Transverse colon (tissue), 4 donors: ENCODE measurements around the gene LIX1L. TPM values are rescaled to one million over a fixed set of nuclear protein-coding genes. Genes with fewer than 3 reads are reported as not detected.

Experiments
- DNase-seq: peaks from one replicate; pipeline ENCODE4 v3.0.0-alpha.2; 2019
- H3K27ac ChIP-seq, 4 donors: fragments of 200-600 bp; sonication (generic); 2 replicates each; pipeline ENCODE4 v1.5.1; 2016 to 2018; ENCODE audit warnings: inconsistent platforms in 4 of 4
- H3K27me3 ChIP-seq: fragments of 200-600 bp; sonication (generic); 2 replicates; pipeline ENCODE4 v1.5.1; 2017; ENCODE audit warnings: inconsistent platforms
- H3K36me3 ChIP-seq, 4 donors: fragments of 200-600 bp; sonication (generic); 2 replicates each; pipeline ENCODE4 v1.5.1; 2017 to 2019; ENCODE audit warnings: inconsistent platforms in 4 of 4
- H3K4me1 ChIP-seq, 4 donors: fragments of 200-600 bp; sonication (generic); 2 replicates each; pipeline ENCODE4 v1.5.1; 2017 to 2020; ENCODE audit warnings: inconsistent platforms in 4 of 4
- H3K4me3 ChIP-seq, 4 donors: fragments of 200-600 bp; sonication (generic); 1 replicate in 1 of 4; 2 replicates in 3 of 4; pipeline versions ENCODE4 v1.5.1 to v1.6.1; 2017 to 2019; ENCODE audit warnings: inconsistent platforms in 4 of 4
- H3K9me3 ChIP-seq, 2 donors: fragments of 200-600 bp; sonication (generic); 2 replicates each; pipeline ENCODE4 v1.5.1; 2017 to 2019; ENCODE audit warnings: inconsistent platforms in 2 of 2
- EP300 ChIP-seq: sonication (generic); formaldehyde crosslinking; IDR thresholded peaks from one replicate; pipeline ENCODE4 v1.6.1; 2017; ENCODE audit warnings: antibody characterized with exemption, low read depth
- POLR2A ChIP-seq: fragments of 450-650 bp; IDR thresholded peaks from one replicate; pipeline ENCODE4 v1.6.1; 2016; ENCODE audit warnings: antibody characterized with exemption, mild to moderate bottlenecking, moderate library complexity
- POLR2AphosphoS5 ChIP-seq, 3 donors: sonication (generic); formaldehyde crosslinking; IDR thresholded peaks; one replicate each; pipeline ENCODE4 v1.6.1; 2016; ENCODE audit warnings: antibody characterized with exemption in 3 of 3
- WGBS, 2 donors: methylation state at CpG; one replicate each; pipeline ENCODE4 v1.1.5; 2018; ENCODE audit warnings: low coverage in 1 of 2; 5-methylcytosine and 5-hydroxymethylcytosine counted together
- in situ Hi-C, 4 donors: fragments of 200-750 bp; cut with MboI; loops; one replicate each; pipeline versions ENCODE4 v1.15.0 to v1.15.1; 2017; ENCODE audit warnings: low sequenced_read_pairs in 3 of 4, low pct_ligation_motif_present in 1 of 4, low pct_unique_long_range_greater_than_20kb in 1 of 4
- intact Hi-C: fragments of 100-400 bp; cut with DNase I; formaldehyde crosslinking; loops from one replicate; pipeline ENCODE4 v1.15.1; 2023; ENCODE audit warnings: low total_unique reads
- total RNA-seq, 4 donors: library from RNA; depleted of rRNA; stranded (reverse); fragments of >200 nt; gene quantifications; one replicate each; pipeline ENCODE4 v1.1.0, GENCODE V29; 2016
- TF ChIP-seq, protein P1 (sequence below), 5 experiments: fragments of 200-600 bp in 3 of 5; fragments of 450-650 bp in 2 of 5; sonication (generic) in 3 of 5; IDR thresholded peaks; 1 replicate in 2 of 5; 2 replicates in 3 of 5; pipeline ENCODE4 v1.5.1; 2016 to 2017; ENCODE audit warnings: antibody characterized with exemption in 5 of 5, inconsistent platforms in 3 of 5, mild to moderate bottlenecking in 2 of 5, moderate library complexity in 1 of 5

The LIX1L gene
- 10 to 100 TPM in 2 of 4 donors, 1 to 10 TPM in 2; 7.2 to 12.5 (median 9.8) TPM for total RNA-seq

DNA sequence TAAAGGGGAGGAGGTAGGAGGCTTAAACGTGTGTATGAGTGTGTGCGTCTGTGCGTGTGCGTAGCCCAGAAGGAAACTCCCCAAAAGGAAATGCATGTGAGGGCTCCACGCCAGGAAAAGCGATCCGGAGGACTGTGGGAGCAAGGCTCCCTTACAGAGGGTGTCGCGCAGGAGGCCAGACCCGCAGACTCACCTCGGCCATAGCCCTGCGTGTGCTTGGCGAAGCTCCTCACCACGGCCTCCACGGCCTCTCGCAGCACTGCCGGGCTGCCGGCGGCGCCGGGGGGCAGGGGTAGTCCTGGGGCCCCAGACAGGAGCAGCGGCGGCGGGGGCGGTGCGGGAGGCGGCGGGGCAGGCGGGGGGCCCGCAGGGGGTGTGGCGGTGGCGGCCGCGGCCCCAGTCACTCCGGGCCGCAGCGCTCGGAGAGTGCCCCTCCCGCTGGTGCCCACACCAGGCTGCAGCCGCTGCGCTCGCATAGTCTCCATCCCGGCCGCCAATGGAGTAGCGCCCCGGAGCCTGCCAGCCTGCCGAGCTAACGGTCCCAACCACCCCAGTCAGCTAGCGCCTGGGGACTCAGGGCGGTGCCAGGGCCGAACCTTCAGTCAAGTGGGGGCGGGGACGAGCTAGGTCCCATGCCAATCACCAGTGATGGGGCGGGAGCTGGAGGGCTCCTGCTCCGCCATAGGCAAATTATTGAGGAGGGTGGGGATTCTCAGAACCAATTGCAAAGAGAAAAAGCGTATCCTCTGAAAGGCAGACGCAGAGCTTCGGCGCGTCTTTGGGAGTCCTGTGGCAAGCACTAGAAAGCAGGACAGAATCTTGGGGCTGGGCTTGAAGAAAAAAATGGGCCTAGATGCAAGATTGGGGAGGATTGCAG is at the start of gene LIX1L:
TSS of gene LIX1L (minus strand) at position 575 of the 877 bp plus-strand sequence. CDS start at position 485, 90 bp downstream.
- intact Hi-C loops (loop anchor here (2.0 kb wide), 1 partner anchor 39 kb away; the partner anchor contains the start of gene PEX11B), in situ Hi-C loops (no loop called here)
- Histone ChIP-seq H3K27me3 (peaks cover 36% of the 10 kb centered on the region), H3K9me3 (no peaks in the 10 kb centered on the region), H3K4me3 (peak within 1 kb of the TSS; percentile 45 to 80 (median 63)), H3K4me1 (peaks cover 18 to 77% (median 54%) of the 10 kb centered on the region in 4 donors), H3K36me3 (no peaks in the 10 kb centered on the region), H3K27ac (peak within 1 kb of the TSS; percentile 86 to 96 (median 92))
- TF ChIP-seq POLR2A: peak; percentile 73
- no peak for TF ChIP-seq EP300
- TF ChIP-seq POLR2AphosphoS5 (IDR thresholded peaks at IDR 0.05): peak; percentile 89 to 94 (median 93)
- TF ChIP-seq, protein P1, sequence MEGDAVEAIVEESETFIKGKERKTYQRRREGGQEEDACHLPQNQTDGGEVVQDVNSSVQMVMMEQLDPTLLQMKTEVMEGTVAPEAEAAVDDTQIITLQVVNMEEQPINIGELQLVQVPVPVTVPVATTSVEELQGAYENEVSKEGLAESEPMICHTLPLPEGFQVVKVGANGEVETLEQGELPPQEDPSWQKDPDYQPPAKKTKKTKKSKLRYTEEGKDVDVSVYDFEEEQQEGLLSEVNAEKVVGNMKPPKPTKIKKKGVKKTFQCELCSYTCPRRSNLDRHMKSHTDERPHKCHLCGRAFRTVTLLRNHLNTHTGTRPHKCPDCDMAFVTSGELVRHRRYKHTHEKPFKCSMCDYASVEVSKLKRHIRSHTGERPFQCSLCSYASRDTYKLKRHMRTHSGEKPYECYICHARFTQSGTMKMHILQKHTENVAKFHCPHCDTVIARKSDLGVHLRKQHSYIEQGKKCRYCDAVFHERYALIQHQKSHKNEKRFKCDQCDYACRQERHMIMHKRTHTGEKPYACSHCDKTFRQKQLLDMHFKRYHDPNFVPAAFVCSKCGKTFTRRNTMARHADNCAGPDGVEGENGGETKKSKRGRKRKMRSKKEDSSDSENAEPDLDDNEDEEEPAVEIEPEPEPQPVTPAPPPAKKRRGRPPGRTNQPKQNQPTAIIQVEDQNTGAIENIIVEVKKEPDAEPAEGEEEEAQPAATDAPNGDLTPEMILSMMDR (IDR thresholded peaks at IDR 0.05): no peak
- 0% methylated on average over 7 to 34 of the region's 60 CpGs for WGBS, 2 donors
- DNase-seq: peak; percentile 96

DNA sequence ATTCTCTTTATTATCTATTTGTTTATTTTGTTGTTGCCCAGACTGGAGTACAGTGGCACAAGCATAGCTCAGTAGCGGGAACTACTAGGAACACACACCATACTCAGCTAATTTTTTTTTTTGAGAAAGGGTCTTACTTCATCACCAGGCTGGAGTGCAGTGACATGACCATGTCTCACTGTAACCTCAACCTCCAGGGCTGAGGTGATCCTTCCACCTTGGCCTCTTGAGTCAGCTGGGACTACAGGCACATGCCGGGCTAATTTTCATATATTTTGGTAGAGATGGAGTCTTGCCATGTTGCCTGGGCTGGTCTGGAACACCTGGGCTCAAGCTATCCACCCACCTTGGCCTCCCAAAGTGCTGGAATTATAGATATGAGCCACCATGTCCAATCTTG is 43.9 kb upstream of the LIX1L start:
- in situ Hi-C loops: loop anchor here in 1 of 4 donors (25.0 kb wide), 1 partner anchor 114 kb away; the partner anchor contains the start of gene ANKRD35
- H3K4me1 ChIP-seq: peaks cover 17 to 58% (median 42%) of the 10 kb centered on the region in 4 donors

DNA sequence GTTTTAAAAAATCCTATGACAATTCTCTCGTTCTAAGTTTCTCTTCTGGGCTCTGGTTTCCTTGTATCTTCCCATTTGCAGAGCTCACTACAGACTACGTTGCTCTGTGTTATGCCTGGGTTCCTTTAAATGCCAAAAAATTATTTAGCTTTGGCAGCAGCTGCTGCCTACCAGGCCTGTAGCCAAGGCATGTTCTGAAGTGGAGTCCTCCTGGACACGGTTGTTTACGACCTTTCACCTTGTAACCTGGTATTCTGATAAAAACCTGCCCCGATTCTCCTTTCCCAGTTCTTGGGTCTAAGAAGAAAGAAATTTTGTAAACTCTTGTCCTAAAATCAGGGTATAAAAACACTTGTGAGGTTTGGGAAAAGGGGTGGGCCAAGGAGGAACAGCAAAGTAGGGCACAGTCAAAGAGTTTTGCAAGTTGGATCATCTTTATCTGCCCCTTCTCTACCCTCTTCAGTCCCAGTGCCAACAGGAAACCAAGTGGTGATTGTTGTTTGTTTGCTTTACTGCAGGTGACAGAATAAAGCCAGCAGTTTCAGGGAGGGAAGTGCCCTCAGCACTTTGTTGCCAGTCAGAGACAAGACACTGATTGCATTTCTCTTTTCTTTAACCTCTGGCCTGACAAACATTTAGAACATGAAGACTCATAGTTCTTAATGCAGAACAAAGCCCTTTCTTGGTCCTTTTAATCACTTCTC is 41.7 kb upstream of the LIX1L start:
- H3K27me3 ChIP-seq: no peaks in the 10 kb centered on the region

More for the DNA sequence above, 43.9 kb upstream of the LIX1L start:
- no peak for DNase-seq
- H3K9me3 ChIP-seq: no peaks in the 10 kb centered on the region
- H3K4me3 ChIP-seq: no peak overlapping the region
- no peaks in the 10 kb centered on the region for H3K36me3 ChIP-seq
- H3K27ac ChIP-seq: peak overlapping the region in 3 of 4 donors; percentile 45 to 99 (median 98)
- H3K27me3 ChIP-seq: no peaks in the 10 kb centered on the region
- 78 to 98% methylated on average over 1 to 2 of the region's 2 CpGs for WGBS, 2 donors
- intact Hi-C loops: no loop called here
- TF ChIP-seq POLR2AphosphoS5 (IDR thresholded peaks at IDR 0.05) (no peak), EP300 (no peak), POLR2A (no peak)
- TF ChIP-seq, protein P1 (IDR thresholded peaks at IDR 0.05): no peak

More for the DNA sequence above, 41.7 kb upstream of the LIX1L start:
- peak overlapping the region in 2 of 4 donors; percentile 6 to 18 for H3K4me3 ChIP-seq
- peaks cover 9 to 44% (median 31%) of the 10 kb centered on the region in 4 donors for H3K4me1 ChIP-seq
- peak; percentile 65 for DNase-seq
- TF ChIP-seq EP300 (no peak), POLR2AphosphoS5 (IDR thresholded peaks at IDR 0.05) (peak; percentile 15 to 90 (median 60)), POLR2A (peak; percentile 65)
- TF ChIP-seq, protein P1 (IDR thresholded peaks at IDR 0.05): no peak
- peak overlapping the region; percentile 96 to 99 (median 98) for H3K27ac ChIP-seq
- H3K36me3 ChIP-seq: peaks cover 0 to 17% (median 6%) of the 10 kb centered on the region in 4 donors
- intact Hi-C loops: loop anchor here (2.0 kb wide), 1 partner anchor 21 kb away; no protein-coding TSS in a partner anchor
- in situ Hi-C loops: loop anchor here in 1 of 4 donors (25.0 kb wide), 1 partner anchor 112 kb away; the partner anchor contains the start of gene ANKRD35
- 9 to 18% methylated on average over 4 to 5 of the region's 5 CpGs for WGBS, 2 donors
- H3K9me3 ChIP-seq: no peaks in the 10 kb centered on the region
